ES-I3 (cell line): ENCODE results near the gene GRK1.

Experiments
- H3K36me3 ChIP-seq: 2 replicates; pipeline ENCODE4 v1.6.1; 2013; ENCODE audit warnings: mild to moderate bottlenecking, low read length, control low read depth, moderate library complexity; ENCODE audit not compliant: insufficient read depth
- H3K4me1 ChIP-seq: 2 replicates; pipeline ENCODE4 v1.6.1; 2013; ENCODE audit warnings: mild to moderate bottlenecking, control low read depth, low read length; ENCODE audit not compliant: insufficient read depth
- H3K9ac ChIP-seq: 2 replicates; pipeline ENCODE4 v1.6.1; 2013; ENCODE audit warnings: low read depth, mild to moderate bottlenecking, low read length, moderate library complexity
- H3K9me3 ChIP-seq: 2 replicates; pipeline ENCODE4 v1.6.1; 2013; ENCODE audit warnings: mild to moderate bottlenecking, low read length, moderate library complexity; ENCODE audit not compliant: control insufficient read depth, insufficient read depth

Gene GRK1

DNA sequence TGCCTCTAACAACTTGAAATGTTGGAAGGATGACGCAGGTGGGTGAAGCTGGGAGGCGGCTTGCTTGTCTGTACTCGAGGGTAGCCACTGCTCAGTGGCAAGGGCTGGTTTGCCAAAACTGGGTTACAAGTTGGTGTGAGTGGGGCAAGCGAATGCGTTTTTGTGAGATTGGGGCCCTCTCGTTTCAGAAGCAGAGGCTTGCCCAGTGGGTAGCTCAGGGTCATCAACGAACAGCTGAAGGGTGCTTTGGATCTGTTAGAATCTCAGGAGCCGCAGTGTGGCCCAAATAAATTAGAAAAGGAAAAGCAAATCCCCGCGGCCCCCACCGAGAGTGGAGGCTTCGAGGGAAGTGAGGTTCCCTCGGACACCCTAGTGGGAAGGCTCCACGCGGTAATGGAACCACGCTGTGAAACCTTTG, 16.3 kb upstream of the GRK1 start:
- Histone ChIP-seq H3K9ac (no peak overlapping the region), H3K36me3 (no peaks in the 10 kb centered on the region), H3K9me3 (0 out of 2 replicates have a peak, but pooled peaks cover 2% of the 10 kb centered on the region), H3K4me1 (no peaks in the 10 kb centered on the region; the same call in 1 of the 2 replicates)

DNA sequence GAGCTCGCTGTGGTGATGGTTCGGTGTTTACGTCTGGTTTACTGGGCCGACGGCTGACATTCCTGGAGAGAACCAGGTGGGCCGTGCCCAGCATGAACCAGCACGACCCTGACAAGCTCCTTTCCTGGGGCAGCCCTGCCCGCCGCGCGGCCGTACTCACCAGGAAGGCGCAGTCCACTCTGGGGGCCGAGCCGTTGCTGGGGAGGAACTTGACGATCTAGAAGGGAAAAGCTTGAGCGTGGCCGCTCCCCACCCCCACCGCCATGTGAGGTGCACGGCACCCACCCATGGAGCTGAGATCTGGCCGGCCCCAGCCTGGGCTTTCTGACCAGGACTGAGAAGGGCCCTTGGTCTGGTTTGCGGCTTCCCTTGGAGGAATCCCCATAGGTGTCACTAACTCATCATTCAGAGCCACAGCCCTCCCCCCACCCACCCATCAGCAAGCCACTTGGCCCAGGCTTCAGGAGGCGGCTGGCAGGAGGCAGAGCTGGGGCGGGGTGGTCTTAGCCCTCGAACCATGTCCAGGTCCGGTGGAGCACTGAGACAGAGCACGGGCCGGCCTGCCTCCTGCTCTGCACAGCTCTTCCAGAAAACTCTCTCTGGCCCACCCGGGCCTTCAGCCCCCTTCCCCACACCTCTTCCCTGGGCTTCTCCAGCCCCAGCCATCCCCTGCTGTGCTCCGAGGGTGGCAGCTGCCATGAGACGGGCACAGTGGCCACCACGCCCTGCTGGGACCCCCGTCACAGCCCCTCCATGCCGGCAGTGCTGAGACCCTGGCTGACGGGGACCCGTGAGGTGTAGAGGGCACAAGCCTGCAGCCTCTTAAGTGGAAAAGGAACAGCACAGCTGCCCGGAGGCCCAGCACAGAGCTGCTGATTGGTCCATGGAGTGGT, 15.3 kb upstream of the GRK1 start:
- Histone ChIP-seq H3K4me1 (no peaks in the 10 kb centered on the region; the same call in 1 of the 2 replicates), H3K9ac (no peak overlapping the region), H3K36me3 (no peaks in the 10 kb centered on the region), H3K9me3 (no peaks in the 10 kb centered on the region)

DNA sequence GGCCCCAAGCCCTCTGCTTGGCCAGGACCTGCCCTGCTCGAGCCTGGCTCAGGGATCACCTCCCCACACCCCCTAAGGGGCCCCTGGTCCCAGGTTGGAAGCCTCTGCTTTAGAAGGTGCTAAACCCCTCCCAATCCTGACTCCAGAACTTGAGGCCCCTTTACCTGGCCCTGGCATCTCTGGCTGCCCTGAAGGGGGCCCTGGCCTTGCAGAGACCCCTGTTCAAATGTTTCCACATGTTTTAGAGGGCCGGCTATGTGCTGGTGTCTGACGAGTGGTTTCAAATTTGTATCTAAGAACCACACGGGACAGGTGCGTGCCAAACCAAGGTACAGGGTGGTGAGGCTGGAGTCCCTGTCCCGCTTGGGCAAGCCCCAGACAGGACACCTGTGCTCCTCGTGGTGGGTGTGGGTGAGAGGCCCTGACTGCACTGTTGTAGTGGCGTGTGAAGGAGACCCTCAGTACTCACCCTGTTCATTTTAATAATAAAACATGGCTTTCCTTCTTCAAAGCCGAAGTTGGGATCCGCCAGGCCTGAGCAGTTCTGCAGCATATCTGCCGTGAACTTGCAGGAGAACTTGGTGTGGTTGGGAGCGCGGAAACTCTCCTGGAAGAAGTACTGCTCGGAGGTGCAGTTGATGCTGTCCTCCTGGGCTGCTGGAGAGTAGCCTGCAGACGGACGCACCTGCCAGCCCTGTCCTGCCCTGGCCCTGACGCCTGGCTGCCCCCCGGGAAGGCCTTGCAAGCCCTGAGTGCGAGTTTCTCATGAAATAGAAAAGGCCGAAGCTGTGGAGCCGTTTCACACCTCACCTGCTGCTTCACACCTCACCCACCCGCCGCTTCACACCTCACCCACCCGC, 14.4 kb upstream of the GRK1 start:
- Histone ChIP-seq H3K9me3 (no peaks in the 10 kb centered on the region), H3K9ac (no peak overlapping the region), H3K4me1 (no peaks in the 10 kb centered on the region; the same call in 1 of the 2 replicates), H3K36me3 (no peaks in the 10 kb centered on the region)

DNA sequence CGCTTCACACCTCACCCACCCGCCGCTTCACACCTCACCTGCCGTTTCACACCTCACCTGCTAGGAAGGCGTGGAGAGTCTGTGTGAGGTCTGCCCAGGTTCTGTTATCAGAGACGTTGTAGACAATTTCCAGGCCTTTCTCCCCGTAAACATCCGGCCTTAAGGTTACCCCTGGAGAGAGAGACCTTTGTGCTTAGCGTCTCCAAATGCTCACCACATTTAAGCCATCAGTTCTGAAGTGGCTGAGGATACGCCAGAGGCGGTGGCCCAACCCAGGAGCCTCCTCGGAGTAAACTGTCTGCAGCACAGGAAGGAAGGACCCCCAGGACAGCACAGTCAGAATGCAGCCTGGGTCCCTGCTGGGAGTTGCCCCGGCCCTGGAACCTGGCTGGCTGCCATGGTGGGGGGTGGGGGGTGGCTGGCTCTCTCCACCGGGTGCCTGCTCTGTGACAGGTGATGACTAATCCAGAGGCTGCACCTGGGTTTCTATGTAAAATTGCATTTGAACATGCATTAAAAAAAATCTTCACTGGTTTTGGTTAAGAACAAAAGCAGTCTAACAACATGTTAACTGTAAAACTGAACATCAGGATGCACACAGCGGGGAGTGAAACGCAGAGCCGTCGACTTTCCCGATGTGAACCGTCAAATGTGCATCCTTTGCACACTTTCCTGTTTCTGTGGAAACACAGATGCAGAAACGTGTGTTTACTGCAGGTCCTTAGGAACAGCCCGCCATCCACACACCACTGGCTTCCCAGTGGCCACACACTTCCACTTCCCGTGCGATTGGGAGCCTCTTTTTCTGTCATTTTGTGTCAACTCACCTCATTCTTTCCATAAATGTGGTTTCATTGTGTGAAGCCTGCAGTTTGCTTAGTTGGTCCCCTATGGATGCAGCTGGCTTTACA, 13.5 kb upstream of the GRK1 start:
- no peaks in the 10 kb centered on the region for H3K36me3 ChIP-seq
- no peaks in the 10 kb centered on the region for H3K9me3 ChIP-seq
- no peak overlapping the region for H3K9ac ChIP-seq
- H3K4me1 ChIP-seq = no peaks in the 10 kb centered on the region; the same call in 1 of the 2 replicates

DNA sequence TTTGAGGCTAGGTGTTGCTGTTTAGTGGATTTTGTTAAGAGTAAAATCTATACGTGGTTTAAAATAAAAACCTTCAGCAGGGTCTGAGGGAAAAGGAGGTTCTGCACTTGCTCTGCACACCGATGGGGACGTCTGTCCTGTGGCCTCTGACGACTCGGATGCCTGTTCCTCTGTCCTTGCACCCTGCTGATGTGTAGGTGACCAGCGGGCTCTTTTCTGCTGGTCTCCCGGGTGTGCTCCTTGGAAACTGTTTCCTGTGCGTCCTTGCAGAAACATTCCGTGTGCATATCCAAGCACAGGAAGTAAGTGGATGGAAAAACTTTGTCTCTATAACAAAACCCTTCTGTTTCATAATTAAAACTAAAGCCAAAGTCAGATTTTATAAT, 12.9 kb upstream of the GRK1 start:
- H3K9me3 ChIP-seq = no peaks in the 10 kb centered on the region
- no peak overlapping the region for H3K9ac ChIP-seq
- H3K4me1 ChIP-seq = no peaks in the 10 kb centered on the region; the same call in 1 of the 2 replicates
- no peaks in the 10 kb centered on the region for H3K36me3 ChIP-seq

DNA sequence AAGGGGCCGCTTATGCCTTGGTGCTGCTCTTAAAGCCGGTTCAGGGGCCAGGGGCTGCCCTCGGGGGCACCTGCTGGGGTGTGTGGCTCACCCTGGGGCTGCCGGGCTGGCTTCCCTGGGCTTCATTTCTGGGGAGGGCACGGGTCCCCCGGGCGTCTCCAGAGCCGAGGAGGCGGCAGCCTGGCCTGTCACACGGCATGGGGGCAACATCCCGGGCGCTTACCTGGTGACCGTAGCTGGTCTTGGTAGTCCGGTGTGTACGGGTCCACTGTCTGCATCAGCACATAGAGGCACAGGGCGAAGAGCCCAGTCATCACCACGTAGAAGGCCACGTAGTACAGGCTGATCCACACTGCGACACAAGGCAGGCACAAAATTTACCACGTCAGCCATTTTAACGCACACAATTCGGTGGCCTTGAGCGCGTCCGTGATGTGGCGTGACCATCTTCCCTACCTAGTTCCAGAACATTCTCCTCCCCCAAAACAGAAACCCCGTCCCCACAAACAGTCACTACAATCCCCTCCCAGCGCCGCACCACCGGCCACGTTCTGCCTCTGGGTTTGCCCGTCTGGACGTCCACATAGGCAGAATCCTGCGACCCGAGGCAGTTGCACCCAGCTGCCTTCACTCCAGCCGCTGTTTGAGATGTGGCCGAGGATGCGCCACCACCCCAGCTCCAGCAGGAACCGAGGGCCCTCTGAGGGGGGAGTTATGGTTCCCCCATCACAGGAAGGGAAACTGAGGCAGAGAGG, 12.3 kb upstream of the GRK1 start:
- H3K9me3 ChIP-seq = no peaks in the 10 kb centered on the region
- no peaks in the 10 kb centered on the region; the same call in 1 of the 2 replicates for H3K4me1 ChIP-seq
- no peak overlapping the region for H3K9ac ChIP-seq
- no peaks in the 10 kb centered on the region for H3K36me3 ChIP-seq

DNA sequence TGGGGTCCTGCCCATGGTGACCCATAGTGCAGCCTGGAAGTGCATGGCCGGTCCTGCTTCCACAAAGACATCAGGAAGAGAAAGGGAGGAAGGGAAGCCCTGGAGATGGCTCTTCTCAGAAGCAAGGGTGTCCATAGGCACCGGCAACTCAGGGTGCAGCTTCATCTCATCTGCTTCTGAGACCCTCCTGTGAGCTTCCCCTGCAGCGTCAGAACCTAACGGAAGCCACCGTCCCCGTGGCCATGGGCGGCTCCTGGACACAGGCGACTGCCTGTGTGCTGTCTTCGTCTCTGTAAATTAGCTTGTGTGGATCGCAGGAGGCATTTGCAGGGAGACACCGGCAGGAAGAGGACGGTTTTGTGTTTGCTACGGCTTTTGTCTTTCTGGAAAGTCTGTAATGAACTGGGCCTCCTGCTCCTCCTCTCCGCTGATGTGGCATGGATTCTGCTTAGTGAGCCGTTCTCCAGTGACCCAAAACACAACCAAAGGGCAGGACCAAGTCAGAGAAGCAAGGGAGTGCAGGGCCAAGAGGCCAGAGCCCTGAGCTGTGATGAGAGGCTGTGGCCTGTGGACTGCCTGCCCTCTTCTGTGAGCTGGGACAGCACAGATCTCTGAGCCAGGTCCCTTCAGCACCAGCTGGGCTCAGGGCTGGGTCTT, 11.5 kb upstream of the GRK1 start:
- Histone ChIP-seq H3K9ac (no peak overlapping the region), H3K4me1 (no peaks in the 10 kb centered on the region; the same call in 1 of the 2 replicates), H3K9me3 (no peaks in the 10 kb centered on the region), H3K36me3 (no peaks in the 10 kb centered on the region)

DNA sequence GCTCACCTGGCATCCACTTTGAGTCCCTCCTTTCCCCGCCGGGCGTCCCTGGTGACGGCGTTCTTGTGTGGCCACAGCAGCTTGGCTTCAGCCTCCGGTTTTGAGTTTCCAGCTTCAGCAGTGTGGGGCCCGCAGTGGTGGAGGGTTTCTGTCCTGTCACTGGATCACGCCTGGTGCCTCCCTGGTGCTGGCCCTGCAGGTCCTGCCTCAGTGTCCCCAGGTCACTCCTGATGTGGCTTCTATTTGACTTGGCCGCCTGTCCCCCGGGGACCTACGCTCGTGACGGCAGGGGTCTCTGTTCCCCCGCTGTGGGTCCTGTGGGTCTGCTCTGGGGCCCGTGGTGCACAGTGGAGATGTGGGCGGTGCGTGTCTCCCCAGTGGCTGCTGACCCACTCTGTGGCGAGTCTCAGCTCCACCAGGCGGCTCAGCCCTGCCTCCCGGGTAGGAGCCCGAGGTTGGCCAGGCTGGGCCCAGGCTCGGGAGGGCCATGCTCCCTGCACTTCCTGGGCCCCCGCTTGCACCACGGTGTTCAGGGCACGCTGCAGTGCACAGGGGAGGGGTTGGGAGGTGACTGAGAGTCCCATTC, 10.9 kb upstream of the GRK1 start:
- no peak overlapping the region for H3K9ac ChIP-seq

DNA sequence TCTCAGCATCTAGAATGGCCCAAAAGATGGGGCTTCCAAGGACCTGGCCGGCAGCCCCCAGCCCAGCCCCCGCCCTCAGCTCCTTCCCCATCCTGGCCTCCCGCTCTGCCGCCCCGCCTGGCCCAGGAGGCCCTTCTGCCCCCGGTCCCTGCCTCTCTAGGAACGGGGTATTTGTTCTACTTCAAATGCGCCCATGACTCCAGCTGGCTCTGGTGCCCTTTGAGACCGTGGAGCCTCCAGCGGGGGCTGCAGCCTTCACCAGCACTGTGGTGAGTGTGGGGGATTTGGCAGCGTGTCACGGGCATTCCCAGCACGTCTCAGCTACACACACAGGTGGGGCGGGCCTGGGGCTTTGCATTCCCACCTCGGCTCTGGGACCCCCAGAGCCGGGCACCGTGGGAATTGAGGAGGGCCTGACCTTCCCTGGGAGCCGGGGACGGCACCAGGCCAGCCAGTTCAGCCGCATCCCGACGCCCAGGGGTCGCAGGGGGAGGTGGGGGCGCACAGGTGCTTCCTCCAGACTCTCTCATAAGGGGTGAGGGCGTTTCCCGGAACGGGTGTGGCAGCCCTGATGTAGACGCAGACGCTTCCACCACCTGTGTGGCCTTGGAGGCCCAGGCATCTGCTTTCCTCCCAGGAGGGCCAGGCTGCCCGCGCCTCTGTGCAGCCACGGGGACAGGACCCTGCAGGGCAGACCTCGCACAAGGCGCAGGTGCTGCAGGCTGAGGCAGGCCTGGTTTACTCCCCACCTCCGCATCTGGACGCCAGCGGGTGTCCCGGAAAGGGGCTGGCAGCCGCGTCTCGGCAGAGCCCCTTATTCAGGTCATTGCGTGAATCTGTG, 10.0 kb upstream of the GRK1 start:
- Histone ChIP-seq H3K9me3 (0 out of 2 replicates have a peak, but pooled peaks cover 2% of the 10 kb centered on the region), H3K36me3 (no peaks in the 10 kb centered on the region), H3K9ac (no peak overlapping the region), H3K4me1 (no peaks in the 10 kb centered on the region; the same call in 1 of the 2 replicates)

More for the DNA sequence above, 10.9 kb upstream of the GRK1 start:
- Histone ChIP-seq H3K36me3 (no peaks in the 10 kb centered on the region), H3K4me1 (no peaks in the 10 kb centered on the region; the same call in 1 of the 2 replicates), H3K9me3 (0 out of 2 replicates have a peak, but pooled peaks cover under 1% of the 10 kb centered on the region)

DNA sequence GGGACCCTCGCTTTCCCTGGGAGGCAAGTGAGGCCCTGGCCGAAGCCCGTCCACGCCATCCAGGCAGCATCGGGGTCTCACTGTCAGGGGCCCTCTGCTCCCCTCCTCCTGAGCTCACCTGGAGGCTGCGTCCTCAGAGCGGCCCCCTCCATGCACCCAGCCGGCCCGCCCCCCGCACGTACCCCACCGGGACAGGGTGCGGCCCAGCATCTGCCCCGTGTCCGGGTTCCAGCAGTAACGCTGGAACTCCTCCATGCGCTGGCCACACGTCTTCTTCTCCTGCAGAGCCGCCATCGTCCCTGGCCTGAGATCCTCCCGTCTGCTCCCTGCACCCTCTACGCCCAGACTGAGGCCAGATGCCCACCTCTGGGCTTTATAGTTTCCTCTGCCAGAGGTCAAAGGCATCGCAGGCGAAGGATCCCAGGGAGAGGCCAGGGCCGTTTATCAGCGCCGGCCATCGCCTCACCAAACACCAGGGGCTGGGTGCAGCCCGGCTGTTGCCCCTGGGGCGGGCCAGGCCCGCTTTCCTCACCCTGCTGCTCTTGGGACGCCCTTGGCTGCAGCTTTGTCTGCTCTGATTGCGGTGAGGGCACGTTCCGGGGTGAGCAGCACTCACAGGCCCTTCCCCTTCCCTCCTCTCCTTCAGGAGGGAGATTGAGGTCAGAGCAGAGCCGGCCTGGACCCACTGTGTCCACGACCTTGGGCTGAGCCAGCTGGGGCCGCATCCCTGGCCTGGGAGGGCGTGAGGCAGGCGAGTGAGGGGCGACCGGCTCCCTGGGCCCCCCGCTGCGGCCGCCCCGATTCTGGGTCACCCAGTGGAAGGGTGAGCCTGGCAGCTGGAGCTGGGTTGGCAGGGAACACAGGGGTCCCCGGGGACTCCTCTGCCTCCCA, 8.9 kb upstream of the GRK1 start, which contains the start of gene ATP4B:
Gene ATP4B, minus strand, starts transcription at position 348 of the 891 bp plus-strand sequence. Its CDS starts 54 bp downstream, at position 294.
- no peaks in the 10 kb centered on the region; the same call in 1 of the 2 replicates for H3K4me1 ChIP-seq
- H3K9me3 ChIP-seq = peaks cover 5% of the 10 kb centered on the region; the same call in 1 of the 2 replicates
- H3K36me3 ChIP-seq = no peaks in the 10 kb centered on the region
- H3K9ac ChIP-seq = no peak within 1 kb of the TSS

DNA sequence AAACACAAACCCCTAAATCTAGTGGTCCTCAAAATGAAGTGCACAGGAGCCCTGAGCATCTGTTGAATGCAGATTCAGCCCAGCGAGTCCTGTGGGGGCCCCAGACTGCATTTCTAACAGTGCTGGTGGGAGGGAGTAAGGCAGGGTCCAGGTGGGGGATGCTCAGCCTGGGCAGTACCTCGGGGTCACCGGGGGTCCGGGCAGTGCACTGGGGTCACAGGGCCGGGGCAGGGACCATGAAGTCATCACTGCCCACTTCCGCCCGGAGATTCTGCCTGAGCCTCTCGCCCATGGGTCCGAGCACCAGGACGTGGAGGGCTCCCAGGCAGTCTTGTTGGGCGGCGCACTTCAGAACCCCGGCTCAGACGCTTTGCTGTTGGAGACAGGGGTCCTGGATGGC, 8.2 kb upstream of the GRK1 start:
- H3K36me3 ChIP-seq = no peaks in the 10 kb centered on the region
- no peak overlapping the region for H3K9ac ChIP-seq
- peaks cover 5% of the 10 kb centered on the region; the same call in 1 of the 2 replicates for H3K9me3 ChIP-seq
- no peaks in the 10 kb centered on the region; the same call in 1 of the 2 replicates for H3K4me1 ChIP-seq
